HCEC 1CT (cell line): Measurements from ENCODE around the gene CLDN5.

Experiments used
- DNase-seq: peaks from one replicate; pipeline ENCODE4 v3.0.0-alpha.2; 2017

The CLDN5 gene

DNA sequence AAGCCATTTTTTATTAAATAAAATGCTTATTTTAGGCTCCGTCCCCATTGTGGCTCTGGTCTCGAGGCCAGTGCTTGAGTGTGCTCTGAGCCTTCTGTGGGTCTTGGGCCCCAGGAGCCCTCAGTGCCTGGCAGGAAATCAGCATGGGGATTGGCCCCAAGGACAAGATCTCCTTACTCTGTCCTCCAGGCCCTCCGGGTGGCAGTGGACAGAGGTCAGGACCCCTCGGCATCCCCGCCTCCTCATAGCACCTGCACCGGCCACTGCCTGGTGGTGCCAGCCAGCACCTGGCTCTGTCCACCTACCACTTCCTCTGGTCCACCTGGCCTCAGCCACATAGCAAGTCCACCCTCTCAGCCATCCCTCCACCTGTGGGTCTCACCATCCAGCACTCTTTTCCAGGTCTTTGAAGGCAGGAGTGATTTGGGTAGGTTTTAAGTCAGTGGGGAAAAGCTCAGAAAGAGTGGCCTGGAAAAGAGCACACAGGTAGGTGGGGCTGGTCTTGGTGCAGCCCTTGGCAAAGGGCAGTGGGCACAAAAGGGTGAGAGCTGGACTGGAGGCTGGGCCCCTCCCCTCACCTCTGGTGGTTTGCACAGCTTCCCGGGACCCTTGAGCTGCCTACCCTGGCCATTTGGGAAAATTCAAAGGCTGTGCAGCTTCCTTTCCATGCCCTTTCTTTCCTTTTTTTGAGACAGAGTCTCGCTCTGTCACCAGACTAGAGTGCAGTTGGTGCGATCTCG is 3.5 kb downstream of the CLDN5 start:
- no peak for DNase-seq

GRCh38 chr22:19520007-19520406 is 4.2 kb downstream of the CLDN5 start:
- no peak for DNase-seq

GRCh38 chr22:19519041-19519926 is 4.9 kb downstream of the CLDN5 start:
- DNase-seq = no peak

- no peak for DNase-seq
Measured at GRCh38 chr22:19518635-19519034, 5.6 kb downstream of the CLDN5 start.

GRCh38 chr22:19517919-19518611 is 6.1 kb downstream of the CLDN5 start:
- no peak for DNase-seq

GRCh38 chr22:19517171-19517500 is 7.1 kb downstream of the CLDN5 start:
- DNase-seq = no peak

- no peak for DNase-seq
Measured at GRCh38 chr22:19516378-19517170, 7.6 kb downstream of the CLDN5 start.

- no peak for DNase-seq
Measured at GRCh38 chr22:19515654-19516377, 8.4 kb downstream of the CLDN5 start.

- DNase-seq = peak; percentile 26
Measured at GRCh38 chr22:19514831-19515565, 9.2 kb downstream of the CLDN5 start.

DNA sequence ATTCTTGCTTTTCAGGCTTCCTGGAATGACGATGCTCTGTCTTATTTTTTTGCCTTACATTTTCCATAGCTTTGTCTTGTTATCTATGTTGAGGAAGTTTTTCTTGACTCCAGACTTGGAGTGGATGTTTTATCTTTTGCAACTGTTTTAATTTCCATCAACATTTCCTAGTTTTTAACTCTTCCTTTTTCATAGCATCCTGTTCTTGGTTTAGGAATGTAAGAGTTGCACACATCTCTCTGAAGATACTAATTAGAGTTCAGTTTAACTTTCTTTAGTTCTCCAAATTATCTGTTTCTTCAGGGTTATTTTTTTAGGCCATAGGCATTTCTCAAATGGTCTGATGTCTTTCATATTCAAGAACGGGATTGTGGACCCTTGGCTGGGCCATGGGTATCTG is 10.4 kb downstream of the CLDN5 start:
- DNase-seq = no peak

GRCh38 chr22:19510919-19511341 is 13.3 kb downstream of the CLDN5 start:
- DNase-seq = peak; percentile 18

DNA sequence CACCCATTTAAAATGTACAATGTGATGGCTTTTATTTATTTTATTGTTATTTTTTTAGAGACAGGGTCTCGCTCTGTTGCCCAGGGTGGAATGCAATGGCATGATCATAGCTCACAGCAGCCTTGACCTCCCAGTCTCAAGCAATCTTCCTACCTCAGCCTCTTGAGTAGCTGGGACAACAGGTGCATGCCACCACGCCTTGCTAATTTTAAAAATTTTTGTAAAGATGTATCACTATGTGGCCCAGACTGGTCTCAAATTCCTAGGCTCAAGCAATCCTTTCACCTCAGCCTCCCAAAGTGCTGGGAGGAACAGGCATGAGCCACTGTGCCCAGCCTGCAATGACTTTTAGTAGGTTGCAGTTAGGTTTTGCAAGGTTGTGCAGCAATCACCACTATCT is 14.3 kb downstream of the CLDN5 start:
- DNase-seq = no peak

DNA sequence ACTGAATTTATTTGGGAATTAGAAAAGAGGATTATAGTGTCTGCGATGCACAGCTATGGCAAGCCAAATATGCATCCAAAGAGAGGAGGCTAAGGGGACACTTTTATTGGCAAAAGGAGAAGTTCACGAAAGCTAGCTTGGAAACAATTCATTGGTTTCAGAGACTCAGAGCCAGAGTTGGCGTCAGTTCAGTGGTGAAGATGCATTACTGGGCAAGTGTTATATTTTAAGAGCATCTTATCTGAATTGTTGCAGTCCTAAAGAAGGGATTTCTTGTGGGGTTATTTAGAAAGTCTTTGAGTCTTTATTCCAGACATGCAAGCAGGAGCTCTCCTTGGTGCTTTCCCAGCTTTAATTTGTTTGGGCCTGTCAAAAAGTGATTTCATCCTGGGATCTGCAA is 15.0 kb downstream of the CLDN5 start:
- no peak for DNase-seq

- DNase-seq = no peak
Measured at GRCh38 chr22:19508024-19508776, 16.0 kb downstream of the CLDN5 start.

DNA sequence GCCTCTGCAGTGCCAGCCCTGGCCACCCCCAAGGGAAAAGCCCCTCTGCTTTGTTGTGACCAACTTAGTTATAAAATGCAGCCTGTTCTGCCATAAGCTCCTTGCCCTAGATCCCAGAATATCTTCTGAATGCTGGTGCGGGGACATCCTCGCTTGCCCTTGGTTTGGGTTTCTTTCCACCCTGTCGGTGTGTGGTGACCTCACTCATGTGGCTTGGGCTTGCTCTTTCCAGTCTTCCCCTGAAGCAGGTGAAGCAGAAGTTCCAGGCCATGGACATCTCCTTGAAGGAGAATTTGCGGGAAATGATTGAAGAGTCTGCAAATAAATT is 16.7 kb downstream of the CLDN5 start:
- DNase-seq = no peak

DNA sequence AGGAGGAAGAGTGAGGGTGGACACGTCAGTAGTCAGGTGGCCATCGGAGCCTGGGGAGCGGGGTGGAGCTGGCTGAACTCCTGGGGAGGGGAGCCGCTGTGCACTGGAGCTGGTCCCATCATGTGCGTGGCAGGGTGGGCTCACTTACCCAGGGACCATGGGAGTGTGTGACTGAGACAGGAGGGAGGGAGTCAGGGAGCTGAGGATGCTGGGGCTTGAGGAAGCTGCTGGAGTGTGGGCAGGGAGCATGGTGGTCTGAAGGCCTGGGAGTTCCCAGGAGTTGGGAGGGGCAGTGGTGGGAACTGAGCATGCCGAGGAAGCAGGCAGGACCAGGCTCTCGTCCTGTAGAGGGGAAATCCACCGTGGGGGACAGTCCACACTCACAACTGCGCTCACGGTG is 18.0 kb downstream of the CLDN5 start:
- DNase-seq = no peak

GRCh38 chr22:19505735-19506126 is 18.5 kb downstream of the CLDN5 start:
- no peak for DNase-seq

DNA sequence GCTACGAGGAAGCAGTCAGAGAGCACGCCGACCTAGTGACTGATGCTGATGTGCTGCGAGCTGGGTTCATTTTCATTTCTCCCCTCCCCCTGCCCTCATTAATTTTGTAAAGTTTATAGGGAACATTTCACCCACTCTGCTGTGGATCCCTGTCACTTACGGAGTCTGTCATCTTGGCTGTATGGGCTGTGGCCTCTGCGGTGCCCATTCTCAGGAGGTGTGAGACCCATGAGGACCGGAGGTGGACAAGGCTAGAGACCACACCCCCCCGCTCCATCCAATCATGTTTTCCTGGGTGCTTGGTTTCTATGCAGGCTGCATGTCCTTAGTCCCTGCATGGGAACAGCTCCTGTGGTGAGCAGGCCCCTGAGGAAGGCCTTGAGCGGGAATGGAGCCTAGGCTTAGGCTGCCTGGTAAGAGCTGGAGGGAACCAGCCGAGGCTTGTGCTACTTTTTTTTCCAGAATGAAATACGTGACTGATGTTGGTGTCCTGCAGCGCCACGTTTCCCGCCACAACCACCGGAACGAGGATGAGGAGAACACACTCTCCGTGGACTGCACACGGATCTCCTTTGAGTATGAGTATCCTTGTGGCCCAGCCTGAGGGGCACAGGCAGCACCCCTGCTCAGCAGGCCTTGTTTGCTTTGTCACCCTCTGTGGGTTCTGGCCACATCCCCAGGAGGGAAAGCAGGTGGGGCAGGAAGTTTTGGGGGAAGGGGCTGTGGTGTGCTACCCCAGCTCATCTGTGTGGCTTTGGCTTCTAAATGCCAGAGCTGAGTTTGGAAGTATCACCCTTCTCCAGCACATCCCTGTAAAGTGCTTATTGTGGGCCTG is 19.1 kb downstream of the CLDN5 start:
- no peak for DNase-seq

DNA sequence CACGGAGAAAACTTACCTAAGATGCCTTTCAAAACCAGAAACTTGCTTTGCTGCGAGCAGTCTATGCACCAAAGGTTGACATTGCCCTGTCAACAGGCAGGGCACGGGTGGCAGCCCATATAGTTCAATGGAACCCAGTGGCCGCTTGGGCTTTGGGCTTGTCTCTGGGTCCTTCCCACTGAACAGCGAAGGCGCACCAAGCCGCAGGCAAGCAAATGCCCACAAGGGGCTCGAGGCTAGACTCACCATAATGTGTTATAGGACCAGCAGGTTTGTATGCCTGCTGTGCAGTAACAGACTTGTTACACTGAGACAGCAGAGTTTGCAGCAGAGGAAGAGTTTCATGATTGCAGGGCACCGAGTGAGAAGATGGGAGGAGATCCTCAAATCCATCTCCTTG is 20.3 kb downstream of the CLDN5 start:
- no peak for DNase-seq

GRCh38 chr22:19503367-19503766 is 20.8 kb downstream of the CLDN5 start:
- no peak for DNase-seq
